B cell (primary cell): ENCODE results near the gene HNRNPK. TPM values are rescaled to one million over a fixed set of nuclear protein-coding genes. Genes with fewer than 3 reads are reported as not detected.
A peak's percentile ranks its signal among the peaks of the same experiment; 100 is the strongest.

Source experiments
- ATAC-seq: fragments of 200-7000 bp; cut with Tn5 transposase; one replicate; pipeline ENCODE4 v1.10.0; 2021; ENCODE audit warnings: low read depth, mild to moderate bottlenecking, moderate number of reproducible peaks, moderate library complexity
- CTCF ChIA-PET: fragments of 350-600 bp; sonication (Branson Sonifier 250); formaldehyde crosslinking; loops from one replicate; lab custom pipeline; 2021; ENCODE audit warnings: antibody characterized with exemption, inconsistent platforms; lab: Charles Lee
- POLR2A ChIA-PET: fragments of 350-600 bp; sonication (Branson Sonifier 250); formaldehyde crosslinking; loops from one replicate; lab custom pipeline; 2021; ENCODE audit warnings: antibody characterized with exemption; lab: Charles Lee
- DNase-seq: peaks from one replicate; pipeline ENCODE4 v3.0.0; 2013
- H2AFZ ChIP-seq: 2 replicates; pipeline ENCODE4 v1.6.1; 2012; ENCODE audit warnings: mild to moderate bottlenecking, low read depth, low read length; ENCODE audit not compliant: insufficient read depth, poor library complexity, severe bottlenecking
- H3K27ac ChIP-seq, 2 donors: 1 replicate in 1 of 2; 2 replicates in 1 of 2; pipeline ENCODE4 v1.5.1; 2012 to 2013; ENCODE audit warnings: low read length in 2 of 2, mild to moderate bottlenecking in 2 of 2, moderate library complexity in 1 of 2
- H3K27me3 ChIP-seq, 4 experiments: fragments of 200-600 bp in 1 of 4; sonication (generic) in 1 of 4; replicated peaks in 1 of 4; 1 replicate in 2 of 4; 2 replicates in 2 of 4; pipeline versions ENCODE4 v1.6.1 to v1.7.0; 2013 to 2016; ENCODE audit warnings: low read length in 3 of 4, mild to moderate bottlenecking in 2 of 4, mixed read lengths in 1 of 4, moderate library complexity in 1 of 4; ENCODE audit not compliant: insufficient read depth in 4 of 4, control insufficient read depth in 3 of 4; ENCODE audit errors: control extremely low read depth in 1 of 4
- H3K36me3 ChIP-seq, 2 experiments: replicated peaks in 1 of 2; 1 replicate in 1 of 2; 2 replicates in 1 of 2; pipeline versions ENCODE4 v1.6.1 to v1.7.1; 2013; ENCODE audit warnings: low read length in 1 of 2; ENCODE audit not compliant: insufficient read depth in 2 of 2, control insufficient read depth in 1 of 2; ENCODE audit errors: control extremely low read depth in 1 of 2, extremely low read depth in 1 of 2
- H3K4me1 ChIP-seq, 2 donors: fragments of 200-600 bp in 1 of 2; sonication (generic) in 1 of 2; 1 replicate in 1 of 2; 2 replicates in 1 of 2; pipeline versions ENCODE4 v1.5.1 to v1.6.1; 2013 to 2017; ENCODE audit warnings: low read length in 2 of 2; ENCODE audit not compliant: control insufficient read depth in 2 of 2, insufficient read depth in 2 of 2
- H3K4me2 ChIP-seq: replicated peaks from 2 replicates; pipeline ENCODE3; 2012; ENCODE audit warnings: mild to moderate bottlenecking, low read depth, low read length; ENCODE audit not compliant: poor library complexity, severe bottlenecking
- H3K4me3 ChIP-seq, 5 experiments: fragments of 200-600 bp in 1 of 5; sonication (generic) in 1 of 5; 1 replicate in 3 of 5; 2 replicates in 2 of 5; pipeline versions ENCODE4 v1.5.1 to v1.7.0; 2011 to 2016; ENCODE audit warnings: low read length in 4 of 5, mild to moderate bottlenecking in 4 of 5, low read depth in 2 of 5, control low read depth in 1 of 5, moderate library complexity in 1 of 5; ENCODE audit not compliant: insufficient read depth in 1 of 5; ENCODE audit errors: control extremely low read depth in 1 of 5, extremely low read depth in 1 of 5
- H3K79me2 ChIP-seq: fragments of 200-600 bp; sonication (generic); one replicate; pipeline ENCODE4 v1.6.0; 2016; ENCODE audit warnings: low read length; ENCODE audit not compliant: control insufficient read depth, insufficient read depth
- H3K9ac ChIP-seq: fragments of 200-600 bp; sonication (generic); 2 replicates; pipeline ENCODE4 v1.6.1; 2017; ENCODE audit warnings: mild to moderate bottlenecking, low read length, moderate library complexity
- H3K9me3 ChIP-seq, 3 donors: one replicate each; pipeline versions ENCODE4 v1.6.1 to v1.7.1; 2013; ENCODE audit warnings: low read length in 2 of 3; ENCODE audit not compliant: control insufficient read depth in 2 of 3, insufficient read depth in 1 of 3; ENCODE audit errors: control extremely low read depth in 1 of 3
- H4K20me1 ChIP-seq: 2 replicates; pipeline ENCODE4 v1.6.0; 2012; ENCODE audit warnings: mild to moderate bottlenecking, low read length; ENCODE audit not compliant: insufficient read depth, control insufficient read depth, poor library complexity, severe bottlenecking
- H3K27ac Mint-ChIP-seq: one replicate; pipeline ENCODE4 v1.8.0; 2021; ENCODE audit warnings: mixed read lengths
- H3K27me3 Mint-ChIP-seq: one replicate; pipeline ENCODE4 v1.8.0; 2021; ENCODE audit warnings: mixed read lengths
- H3K4me1 Mint-ChIP-seq: one replicate; pipeline ENCODE4 v1.8.0; 2021; ENCODE audit warnings: mixed read lengths
- H3K4me3 Mint-ChIP-seq: one replicate; pipeline ENCODE4 v1.8.0; 2021; ENCODE audit warnings: mixed read lengths
- H3K9me3 Mint-ChIP-seq: one replicate; pipeline ENCODE4 v1.8.0; 2022; ENCODE audit warnings: mixed read lengths; ENCODE audit not compliant: insufficient read depth
- CTCF ChIP-seq: fragments of 200-600 bp; IDR thresholded peaks from one replicate; pipeline ENCODE4 v1.8.0; 2022; ENCODE audit warnings: antibody characterized with exemption, mild to moderate bottlenecking
- EZH2 ChIP-seq: IDR thresholded peaks from 2 replicates; pipeline ENCODE4 v1.6.1; 2012; ENCODE audit warnings: borderline replicate concordance, low read depth, mild to moderate bottlenecking, moderate library complexity, low read length; ENCODE audit not compliant: insufficient read depth, poor library complexity, severe bottlenecking
- WGBS: methylation state at CpG from one replicate; pipeline ENCODE4 v1.1.5; 2013; ENCODE audit warnings: missing lambda C conversion rate; ENCODE audit not compliant: insufficient coverage; 5-methylcytosine and 5-hydroxymethylcytosine counted together
- intact Hi-C: fragments of 100-400 bp; cut with micrococcal nuclease; formaldehyde crosslinking; loops from one replicate; pipeline ENCODE4 v1.10.0; 2022
- polyA plus RNA-seq: library from polyadenylated mRNA; depleted of rRNA; stranded (reverse); fragments of >200 nt; gene quantifications from 2 replicates; pipeline ENCODE4 v1.2.3, GENCODE V29; 2012
- total RNA-seq, 2 donors: library from RNA; stranded (reverse); fragments of 120-200 nt in 1 of 2; gene quantifications; 1 replicate in 1 of 2; 2 replicates in 1 of 2; pipeline versions ENCODE4 v1.2.3 to v1.2.4, GENCODE V29; 2013 to 2022

The HNRNPK gene
- total and polyA plus RNA-seq, 2 donors (not counting 1 experiment from before 2014, with no cell fraction given): 210 to 524 TPM

GRCh38 chr9:83976372-83976771 is 3.6 kb downstream of the HNRNPK start:
- no peak for ATAC-seq
- no peak overlapping the region for H3K4me2 ChIP-seq

GRCh38 chr9:83975300-83975699 is 4.7 kb downstream of the HNRNPK start:
- Mint-ChIP-seq H3K4me1 (peaks cover 43% of the 10 kb centered on the region), H3K4me3 (no peak overlapping the region), H3K27me3 (no peaks in the 10 kb centered on the region), H3K27ac (peak overlapping the region; percentile 38), H3K9me3 (no peaks in the 10 kb centered on the region)
- POLR2A ChIA-PET: no interaction called here
- Histone ChIP-seq H3K27me3 (no peaks in the 10 kb centered on the region), H2AFZ (no peak overlapping the region), H3K79me2 (peaks cover 77% of the 10 kb centered on the region), H4K20me1 (peaks cover 87% of the 10 kb centered on the region), H3K4me1 (peaks cover 11 to 12% of the 10 kb centered on the region in 2 donors), H3K9ac (no peak overlapping the region), H3K4me3 (no peak overlapping the region), H3K9me3 (no peaks in the 10 kb centered on the region), H3K27ac (no peak overlapping the region), H3K4me2 (no peak overlapping the region), H3K36me3 (peaks cover 15 to 79% of the 10 kb centered on the region in 2 experiments)
- intact Hi-C loops: no loop called here
- TF ChIP-seq EZH2 (no peak), CTCF (no peak)
- DNase-seq: no peak
- CTCF ChIA-PET: no interaction called here
- ATAC-seq: no peak
- WGBS: 91% methylated on average over 5 of the region's 12 CpGs

More at GRCh38 chr9:83976372-83976771, 3.6 kb downstream of the HNRNPK start:
- no peak overlapping the region for H3K4me3 ChIP-seq
- no peaks in the 10 kb centered on the region for H3K27me3 ChIP-seq
- peaks cover 15 to 68% of the 10 kb centered on the region in 2 experiments for H3K36me3 ChIP-seq
- no peak for DNase-seq
- no peak overlapping the region for H2AFZ ChIP-seq
- no peak for TF ChIP-seq CTCF
- no peak for TF ChIP-seq EZH2
- intact Hi-C loops: no loop called here
- 100% methylated on average over 1 of the region's 2 CpGs for WGBS
- H3K27ac ChIP-seq: no peak overlapping the region
- no peak overlapping the region for H3K4me3 Mint-ChIP-seq
- H3K4me1 Mint-ChIP-seq: peaks cover 45% of the 10 kb centered on the region
- peaks cover 78% of the 10 kb centered on the region for H4K20me1 ChIP-seq
- H3K27me3 Mint-ChIP-seq: no peaks in the 10 kb centered on the region
- peaks cover 13% of the 10 kb centered on the region in 2 donors for H3K4me1 ChIP-seq
- no peaks in the 10 kb centered on the region for H3K9me3 ChIP-seq
- peaks cover 80% of the 10 kb centered on the region for H3K79me2 ChIP-seq
- ChIA-PET POLR2A (no interaction called here), CTCF (interaction anchor here (0.7 to 1.1 kb wide), 2 partner anchors 18 to 55 kb away, joined by 3 read pairs; no protein-coding TSS in a partner anchor)
- H3K9ac ChIP-seq: no peak overlapping the region
- H3K9me3 Mint-ChIP-seq: no peaks in the 10 kb centered on the region
- H3K27ac Mint-ChIP-seq: no peak overlapping the region
